SK-N-SH treated with all-trans-retinoic acid at 6 μM for 48 hours (cell line): ENCODE results near the gene FDXR.

Experiments
- ATAC-seq: fragments of 200-7000 bp; cut with Tn5 transposase; 3 replicates; pipeline ENCODE4 v1.9.1; 2020; ENCODE audit warnings: mild to moderate bottlenecking, moderate library complexity
- ARNTL ChIP-seq: fragments of 450-650 bp; formaldehyde crosslinking; IDR thresholded peaks from 2 replicates; pipeline ENCODE4 v1.5.0; 2020; ENCODE audit warnings: low read depth, mild to moderate bottlenecking, moderate library complexity, borderline replicate concordance
- BACH2 ChIP-seq: fragments of 250-450 bp; sonication (Bioruptor Pico); IDR thresholded peaks from 2 replicates; pipeline ENCODE4 v1.9.0; 2021; ENCODE audit warnings: mild to moderate bottlenecking, borderline replicate concordance
- CSDC2 ChIP-seq: fragments of 250-450 bp; sonication (Bioruptor Pico); IDR thresholded peaks from 2 replicates; pipeline ENCODE4 v1.5.0; 2020; ENCODE audit warnings: mild to moderate bottlenecking, moderate library complexity
- CSRNP3 ChIP-seq: fragments of 250-450 bp; sonication (Bioruptor Pico); IDR thresholded peaks from 2 replicates; pipeline ENCODE4 v1.5.1; 2021; ENCODE audit warnings: mild to moderate bottlenecking, moderate library complexity
- GLIS3 ChIP-seq: fragments of 250-450 bp; sonication (Bioruptor Pico); IDR thresholded peaks from 2 replicates; pipeline ENCODE4 v1.5.0; 2020; ENCODE audit warnings: mild to moderate bottlenecking, moderate library complexity
- OSR1 ChIP-seq: fragments of 250-450 bp; sonication (Bioruptor Pico); IDR thresholded peaks from 2 replicates; pipeline ENCODE4 v1.8.0; 2022; ENCODE audit warnings: moderate library complexity, mild to moderate bottlenecking, inconsistent platforms
- PATZ1 ChIP-seq: fragments of 250-450 bp; sonication (Bioruptor Pico); IDR thresholded peaks from 2 replicates; pipeline ENCODE4 v1.8.0; 2020; ENCODE audit warnings: mild to moderate bottlenecking, moderate library complexity, borderline replicate concordance
- PPARA ChIP-seq: fragments of 250-450 bp; sonication (Bioruptor Pico); IDR thresholded peaks from 2 replicates; pipeline ENCODE4 v1.5.0; 2020; ENCODE audit warnings: mild to moderate bottlenecking, borderline replicate concordance
- RARB ChIP-seq: fragments of 250-450 bp; sonication (Bioruptor Pico); IDR thresholded peaks from 2 replicates; pipeline ENCODE4 v1.8.0; 2021; ENCODE audit warnings: mild to moderate bottlenecking, moderate library complexity
- SNAI2 ChIP-seq: fragments of 250-450 bp; sonication (Bioruptor Pico); IDR thresholded peaks from 2 replicates; pipeline ENCODE4 v1.5.0; 2020; ENCODE audit warnings: mild to moderate bottlenecking, moderate library complexity
- TCF4 ChIP-seq: fragments of 250-450 bp; sonication (Bioruptor Pico); IDR thresholded peaks from 2 replicates; pipeline ENCODE4 v1.8.0; 2021; ENCODE audit warnings: mild to moderate bottlenecking, moderate library complexity, borderline replicate concordance
- TOX ChIP-seq: fragments of 250-450 bp; sonication (Bioruptor Pico); IDR thresholded peaks from 2 replicates; pipeline ENCODE4 v1.8.0; 2021; ENCODE audit warnings: mild to moderate bottlenecking, moderate library complexity, borderline replicate concordance
- TSHZ2 ChIP-seq: fragments of 250-450 bp; sonication (Bioruptor Pico); IDR thresholded peaks from 2 replicates; pipeline ENCODE4 v1.5.0; 2020; ENCODE audit warnings: mild to moderate bottlenecking, moderate library complexity
- ZC3H10 ChIP-seq: fragments of 250-450 bp; sonication (Bioruptor Pico); IDR thresholded peaks from 2 replicates; pipeline ENCODE4 v1.5.1; 2021; ENCODE audit warnings: mild to moderate bottlenecking, moderate library complexity
- ZFP3 ChIP-seq: fragments of 250-450 bp; sonication (Bioruptor Pico); IDR thresholded peaks from 2 replicates; pipeline ENCODE4 v1.5.0; 2020; ENCODE audit warnings: mild to moderate bottlenecking, moderate library complexity
- ZNF8 ChIP-seq: fragments of 450-650 bp; formaldehyde crosslinking; IDR thresholded peaks from 2 replicates; pipeline ENCODE4 v1.5.0; 2020; ENCODE audit warnings: mild to moderate bottlenecking, moderate library complexity

Gene FDXR

GRCh38 chr17:74921026-74921681 lies 48.4 kb upstream of the FDXR start (continued):
- TF ChIP-seq TSHZ2 (CRISPR knock-in tag) = no peak
- no peak for TF ChIP-seq ZFP3 (CRISPR knock-in tag)
- no peak for TF ChIP-seq PATZ1 (CRISPR knock-in tag)
- no peak for TF ChIP-seq PPARA
- no peak for TF ChIP-seq SNAI2 (CRISPR knock-in tag)
- TF ChIP-seq TOX (CRISPR knock-in tag) = no peak
- no peak for TF ChIP-seq RARB (CRISPR knock-in tag)

- TF ChIP-seq ZC3H10 (CRISPR knock-in tag) = no peak
- ATAC-seq = no peak
Measured at GRCh38 chr17:74920642-74921025, 47.8 kb upstream of the FDXR start.

GRCh38 chr17:74920306-74920620 lies 47.5 kb upstream of the FDXR start:
- TF ChIP-seq TCF4 (CRISPR knock-in tag) (no peak), TOX (CRISPR knock-in tag) (no peak), ARNTL (CRISPR knock-in tag) (no peak), TSHZ2 (CRISPR knock-in tag) (no peak), ZNF8 (CRISPR knock-in tag) (no peak), SNAI2 (CRISPR knock-in tag) (no peak), CSRNP3 (CRISPR knock-in tag) (no peak), PPARA (no peak), OSR1 (CRISPR knock-in tag) (no peak), PATZ1 (CRISPR knock-in tag) (no peak), BACH2 (no peak), GLIS3 (CRISPR knock-in tag) (no peak), ZC3H10 (CRISPR knock-in tag) (no peak), CSDC2 (CRISPR knock-in tag) (no peak)
- ATAC-seq = no peak
